Upper lobe of left lung (tissue), 4 donors: ENCODE results near the gene FBXL19.

Experiments used
- CTCF ChIP-seq, 6 experiments: fragments of 450-650 bp in 4 of 6; fragments of 200-600 bp in 2 of 6; sonication (generic) in 2 of 6; IDR thresholded peaks; one replicate each; pipeline ENCODE4 v1.5.1; 2016 to 2019; ENCODE audit warnings: antibody characterized with exemption in 6 of 6
- EP300 ChIP-seq, 4 donors: sonication (generic); formaldehyde crosslinking; IDR thresholded peaks; one replicate each; pipeline ENCODE4 v1.5.1; 2017; ENCODE audit warnings: antibody characterized with exemption in 4 of 4, control low read depth in 2 of 4
- POLR2A ChIP-seq, 4 donors: fragments of 450-650 bp; IDR thresholded peaks; one replicate each; pipeline ENCODE4 v1.5.1; 2016 to 2017; ENCODE audit warnings: antibody characterized with exemption in 4 of 4, mild to moderate bottlenecking in 2 of 4

GRCh38 chr16:30965436-30965835 lies 42.1 kb downstream of the FBXL19 start:
- TF ChIP-seq CTCF (IDR thresholded peaks at IDR 0.05): no peak
- no peak for TF ChIP-seq POLR2A (IDR thresholded peaks at IDR 0.05)
- TF ChIP-seq EP300 (IDR thresholded peaks at IDR 0.05): no peak
